PC-9 (cell line): ENCODE results near the gene GATA2.

ENCODE experiments used
- CTCF ChIP-seq: fragments of 200-600 bp; sonication (generic); conservative IDR thresholded peaks from 2 replicates; pipeline ENCODE4 v1.6.1; 2017; ENCODE audit warnings: mixed run types, antibody characterized with exemption, mild to moderate bottlenecking, moderate library complexity
- EZH2 ChIP-seq: fragments of 200-600 bp; sonication (generic); IDR thresholded peaks from 2 replicates; pipeline ENCODE4 v1.8.0; 2017; ENCODE audit warnings: antibody characterized with exemption, low read depth

DNA sequence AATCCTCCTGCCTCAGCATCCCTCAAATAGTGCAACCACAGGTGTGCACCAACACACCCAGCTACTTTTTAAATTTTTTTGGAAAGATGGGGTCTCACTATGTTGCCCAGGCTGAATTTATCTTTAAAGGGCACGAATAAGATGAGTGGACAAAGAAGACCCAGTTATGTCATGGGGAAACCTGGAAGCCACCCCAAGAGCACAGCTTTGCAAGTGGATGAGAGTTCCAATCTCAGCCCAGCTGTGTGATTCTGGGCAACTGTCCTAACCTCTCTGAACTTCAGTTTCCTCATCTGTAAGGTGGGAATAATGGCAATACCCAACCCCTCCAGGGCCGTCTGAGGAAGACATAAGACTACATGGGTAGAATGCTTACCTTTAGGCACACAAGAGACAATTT is 58.5 kb downstream of the GATA2 start:
- TF ChIP-seq CTCF (no peak), EZH2 (no peak)
